NCI-H2196 treated with DMSO at 0.1 percent for 48 hours (cell line): Measurements from ENCODE around the gene VOPP1.
"Not testable (repeated sequence)": the region's sequence is repeated elsewhere in the genome, so short reads cannot be mapped to it uniquely, and the experiment has no call there.

Source experiments
- DNase-seq: peaks from one replicate; lab custom pipeline; 2025; ENCODE audit not compliant: unreplicated experiment; lab: John Stamatoyannopoulos, UW

Gene VOPP1

GRCh38 chr7:55490099-55490498, 82.2 kb downstream of the VOPP1 start:
- no peak for DNase-seq

GRCh38 chr7:55489552-55489951, 82.8 kb downstream of the VOPP1 start:
- DNase-seq, result no peak

- no peak for DNase-seq
These were observed 83.4 kb downstream of the VOPP1 start for GRCh38 chr7:55488804-55489340.

- DNase-seq, result no peak
These were observed 84.1 kb downstream of the VOPP1 start for GRCh38 chr7:55488216-55488615.

GRCh38 chr7:55486991-55487390, 85.3 kb downstream of the VOPP1 start:
- DNase-seq, result no peak

GRCh38 chr7:55486192-55486590, 86.1 kb downstream of the VOPP1 start:
- DNase-seq, result no peak

GRCh38 chr7:55485501-55486191, 86.7 kb downstream of the VOPP1 start:
- no peak for DNase-seq

GRCh38 chr7:55484834-55485233, 87.5 kb downstream of the VOPP1 start:
- DNase-seq, result no peak

- no peak for DNase-seq
These were observed 88.1 kb downstream of the VOPP1 start for GRCh38 chr7:55484241-55484640.

GRCh38 chr7:55483046-55483445, 89.3 kb downstream of the VOPP1 start:
- DNase-seq, result no peak

- DNase-seq, result no peak
These were observed 91.1 kb downstream of the VOPP1 start for GRCh38 chr7:55481155-55481554.

- no peak for DNase-seq
These were observed 93.6 kb downstream of the VOPP1 start for GRCh38 chr7:55478700-55479099.

GRCh38 chr7:55477781-55478374, 94.4 kb downstream of the VOPP1 start:
- DNase-seq, result no peak

GRCh38 chr7:55476852-55477780, 95.2 kb downstream of the VOPP1 start:
- DNase-seq, result no peak

GRCh38 chr7:55475855-55476803, 96.2 kb downstream of the VOPP1 start:
- no peak for DNase-seq

- no peak for DNase-seq
These were observed 97.1 kb downstream of the VOPP1 start for GRCh38 chr7:55474944-55475854.

GRCh38 chr7:55473932-55474331, 98.4 kb downstream of the VOPP1 start:
- DNase-seq, result no peak

GRCh38 chr7:55472928-55473725, 99.2 kb downstream of the VOPP1 start:
- no peak for DNase-seq

GRCh38 chr7:55472406-55472805, 99.9 kb downstream of the VOPP1 start:
- not testable (repeated sequence) for DNase-seq
